HL-60 (cell line): ENCODE measurements around the gene HS1BP3.

Source experiments
- CTCF ChIP-seq: IDR thresholded peaks from one replicate; pipeline ENCODE4 v1.5.1; 2011; ENCODE audit warnings: low read length, control low read depth, inconsistent platforms; ENCODE audit not compliant: insufficient read depth
- GABPA ChIP-seq: IDR thresholded peaks from 2 replicates; pipeline ENCODE4 v1.6.1; 2012; ENCODE audit warnings: low read depth
- POLR2AphosphoS5 ChIP-seq: IDR thresholded peaks from 2 replicates; pipeline ENCODE4 v1.6.1; 2012; ENCODE audit warnings: low read depth
- REST ChIP-seq: IDR thresholded peaks from 2 replicates; pipeline ENCODE4 v1.6.1; 2012; ENCODE audit warnings: low read depth; ENCODE audit not compliant: insufficient replicate concordance

DNA sequence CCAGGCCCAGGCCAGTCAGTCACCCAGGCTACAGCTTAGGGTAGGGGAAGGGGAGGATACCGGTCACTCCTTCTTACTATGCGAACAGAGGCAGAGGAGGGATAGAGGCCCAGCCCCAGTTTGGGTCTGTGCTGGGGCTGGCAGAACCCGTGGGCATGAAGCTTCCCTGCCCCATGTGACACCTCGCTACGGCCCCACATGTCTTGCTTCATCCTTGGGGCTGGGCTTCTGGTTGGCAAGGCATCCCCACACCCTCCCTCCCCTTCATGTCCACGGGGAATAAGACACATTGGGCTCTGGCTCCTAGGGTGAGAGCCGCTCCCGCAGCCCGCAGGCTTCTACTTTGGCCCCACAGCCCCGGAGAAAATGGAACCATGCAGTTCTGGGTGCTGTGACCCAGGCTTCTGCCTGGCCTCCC lies 32.4 kb downstream of the HS1BP3 start:
- TF ChIP-seq CTCF = no peak
- no peak for TF ChIP-seq POLR2AphosphoS5
- TF ChIP-seq GABPA = no peak
- TF ChIP-seq REST = no peak
